MCF 10A (cell line): ENCODE measurements around the gene OSCP1. TPM values are rescaled to one million over a fixed set of nuclear protein-coding genes. Genes with fewer than 3 reads are reported as not detected.

Experiments
- BruUV-seq: library from RNA; stranded (reverse); fragments of 400-500 nt; replicated peaks from 2 replicates; lab custom pipeline; 2021; lab: Mats Ljungman, UMichigan
- CTCF ChIA-PET: fragments of 300-600 bp; sonication (Branson Sonifier 250); formaldehyde crosslinking; extraction: SDS; loops from one replicate; lab custom pipeline; 2021; ENCODE audit warnings: antibody characterized with exemption, inconsistent platforms; lab: Yijun Ruan, JAX
- POLR2A ChIA-PET: fragments of 300-600, 350-650 bp; sonication (Branson Sonifier 250); formaldehyde crosslinking; extraction: SDS; loops from one replicate; lab custom pipeline; 2020; ENCODE audit warnings: antibody characterized with exemption, inconsistent platforms; lab: Yijun Ruan, JAX
- DNase-seq: peaks from one replicate; pipeline ENCODE4 v3.0.0-alpha.2; 2018; ENCODE audit not compliant: unreplicated experiment
- H3K27ac Mint-ChIP-seq: one replicate; pipeline ENCODE4 v1.8.0; 2022; ENCODE audit warnings: mild to moderate bottlenecking, low read depth, mixed read lengths; ENCODE audit not compliant: unreplicated experiment
- H3K27me3 Mint-ChIP-seq: one replicate; pipeline ENCODE4 v1.8.0; 2022; ENCODE audit warnings: mixed read lengths; ENCODE audit not compliant: insufficient read depth, unreplicated experiment
- H3K36me3 Mint-ChIP-seq: one replicate; pipeline ENCODE4 v1.8.0; 2022; ENCODE audit warnings: mild to moderate bottlenecking, moderate library complexity, mixed read lengths; ENCODE audit not compliant: insufficient read depth, unreplicated experiment
- H3K4me1 Mint-ChIP-seq: one replicate; pipeline ENCODE4 v1.8.0; 2022; ENCODE audit warnings: mixed read lengths; ENCODE audit not compliant: insufficient read depth, unreplicated experiment
- H3K4me3 Mint-ChIP-seq: one replicate; pipeline ENCODE4 v1.8.0; 2022; ENCODE audit warnings: mild to moderate bottlenecking, moderate library complexity, mixed read lengths; ENCODE audit not compliant: unreplicated experiment
- H3K9me3 Mint-ChIP-seq: one replicate; pipeline ENCODE4 v1.8.0; 2022; ENCODE audit warnings: mixed read lengths; ENCODE audit not compliant: unreplicated experiment
- CTCF ChIP-seq: fragments of 200-600 bp; IDR thresholded peaks from one replicate; pipeline ENCODE4 v1.8.0; 2022; ENCODE audit warnings: antibody characterized with exemption, mild to moderate bottlenecking; ENCODE audit not compliant: unreplicated experiment
- intact Hi-C: fragments of 100-400 bp; cut with micrococcal nuclease; formaldehyde crosslinking; loops from 2 replicates; pipeline ENCODE4 v1.14.1; 2022
- total RNA-seq: library from RNA; stranded (reverse); gene quantifications from 2 replicates; pipeline ENCODE4 v1.2.3, GENCODE V29; 2022

The OSCP1 gene
- total RNA-seq, 1 experiment from 2014 or later = 7.6 TPM

- H3K27ac Mint-ChIP-seq = no peak overlapping the region
- no peaks in the 10 kb centered on the region for H3K4me1 Mint-ChIP-seq
- no peaks in the 10 kb centered on the region for H3K9me3 Mint-ChIP-seq
- ChIA-PET CTCF (interaction anchor here (0.6 to 1.0 kb wide), 3 partner anchors 65 to 86 kb away, joined by 3 to 4 read pairs (median 4); no protein-coding TSS in a partner anchor), POLR2A (interaction anchor here (1.3 to 1.5 kb wide), 3 partner anchors 10 to 22 kb away, joined by 3 to 5 read pairs (median 5); no protein-coding TSS in a partner anchor)
- intact Hi-C loops = no loop called here
- no TSS peak for BruUV-seq
- TF ChIP-seq CTCF = no peak
- peaks cover 10% of the 10 kb centered on the region for H3K27me3 Mint-ChIP-seq
- peak; percentile 11 for DNase-seq
- no peak overlapping the region for H3K4me3 Mint-ChIP-seq
- H3K36me3 Mint-ChIP-seq = no peaks in the 10 kb centered on the region
Measured at GRCh38 chr1:36408479-36408878, 41.8 kb downstream of the OSCP1 start.

GRCh38 chr1:36406440-36406839 is 43.8 kb downstream of the OSCP1 start:
- Mint-ChIP-seq H3K27ac (no peak overlapping the region), H3K4me3 (no peak overlapping the region), H3K27me3 (peaks cover 10% of the 10 kb centered on the region), H3K36me3 (no peaks in the 10 kb centered on the region), H3K9me3 (no peaks in the 10 kb centered on the region), H3K4me1 (no peaks in the 10 kb centered on the region)
- POLR2A ChIA-PET = interaction anchor here (0.6 to 0.7 kb wide), 2 partner anchors 7 to 44 kb away, joined by 3 to 4 read pairs; partner anchors contain the start of gene OSCP1
- BruUV-seq = no TSS peak
- CTCF ChIA-PET = interaction anchor here (1.5 kb wide), 1 partner anchor 64 kb away, joined by 5 read pairs; no protein-coding TSS in a partner anchor
- DNase-seq = no peak
- no peak for TF ChIP-seq CTCF
- intact Hi-C loops = no loop called here

GRCh38 chr1:36402504-36402890 is 47.8 kb downstream of the OSCP1 start:
- TF ChIP-seq CTCF = no peak
- CTCF ChIA-PET = interaction anchor here (0.7 to 1.3 kb wide), 2 partner anchors 44 to 102 kb away, joined by 3 read pairs; no protein-coding TSS in a partner anchor
- no peaks in the 10 kb centered on the region for H3K9me3 Mint-ChIP-seq
- no peak for DNase-seq
- no TSS peak for BruUV-seq
- H3K4me3 Mint-ChIP-seq = no peak overlapping the region
- intact Hi-C loops = no loop called here
- POLR2A ChIA-PET = interaction anchor here (0.9 kb wide), 1 partner anchor 52 kb away, joined by 3 read pairs; no protein-coding TSS in a partner anchor
- H3K36me3 Mint-ChIP-seq = no peaks in the 10 kb centered on the region
- H3K27ac Mint-ChIP-seq = no peak overlapping the region
- peaks cover 10% of the 10 kb centered on the region for H3K27me3 Mint-ChIP-seq
- peaks cover 7% of the 10 kb centered on the region for H3K4me1 Mint-ChIP-seq

GRCh38 chr1:36401602-36402503 is 48.4 kb downstream of the OSCP1 start:
- H3K36me3 Mint-ChIP-seq = no peaks in the 10 kb centered on the region
- H3K4me1 Mint-ChIP-seq = peaks cover 7% of the 10 kb centered on the region
- H3K27ac Mint-ChIP-seq = no peak overlapping the region
- ChIA-PET POLR2A (interaction anchor here (0.6 kb wide), 1 partner anchor 37 kb away, joined by 3 read pairs; no protein-coding TSS in a partner anchor), CTCF (interaction anchor here (0.7 kb wide), 1 partner anchor 43 kb away, joined by 3 read pairs; no protein-coding TSS in a partner anchor)
- no peak overlapping the region for H3K4me3 Mint-ChIP-seq
- H3K9me3 Mint-ChIP-seq = no peaks in the 10 kb centered on the region
- intact Hi-C loops = no loop called here
- no peak for DNase-seq
- H3K27me3 Mint-ChIP-seq = peaks cover 10% of the 10 kb centered on the region
- no peak for TF ChIP-seq CTCF
- no TSS peak for BruUV-seq
